Stomach (tissue), 4 donors: ENCODE measurements around the gene SCGB1A1.

Source experiments
- EP300 ChIP-seq: sonication (generic); formaldehyde crosslinking; IDR thresholded peaks from one replicate; pipeline ENCODE4 v1.6.1; 2017; ENCODE audit warnings: antibody characterized with exemption
- POLR2A ChIP-seq, 4 donors: fragments of 450-650 bp; IDR thresholded peaks; one replicate each; pipeline ENCODE4 v1.6.1; 2016; ENCODE audit warnings: antibody characterized with exemption in 4 of 4, control low read depth in 2 of 4, mild to moderate bottlenecking in 1 of 4, moderate library complexity in 1 of 4
- TF ChIP-seq, protein P1 (sequence below), 7 experiments: fragments of 450-650 bp in 4 of 7; fragments of 200-600 bp in 3 of 7; sonication (generic) in 3 of 7; IDR thresholded peaks; one replicate each; pipeline ENCODE4 v1.5.1; 2016 to 2019; ENCODE audit warnings: antibody characterized with exemption in 7 of 7, control low read depth in 2 of 7, mild to moderate bottlenecking in 1 of 7

DNA sequence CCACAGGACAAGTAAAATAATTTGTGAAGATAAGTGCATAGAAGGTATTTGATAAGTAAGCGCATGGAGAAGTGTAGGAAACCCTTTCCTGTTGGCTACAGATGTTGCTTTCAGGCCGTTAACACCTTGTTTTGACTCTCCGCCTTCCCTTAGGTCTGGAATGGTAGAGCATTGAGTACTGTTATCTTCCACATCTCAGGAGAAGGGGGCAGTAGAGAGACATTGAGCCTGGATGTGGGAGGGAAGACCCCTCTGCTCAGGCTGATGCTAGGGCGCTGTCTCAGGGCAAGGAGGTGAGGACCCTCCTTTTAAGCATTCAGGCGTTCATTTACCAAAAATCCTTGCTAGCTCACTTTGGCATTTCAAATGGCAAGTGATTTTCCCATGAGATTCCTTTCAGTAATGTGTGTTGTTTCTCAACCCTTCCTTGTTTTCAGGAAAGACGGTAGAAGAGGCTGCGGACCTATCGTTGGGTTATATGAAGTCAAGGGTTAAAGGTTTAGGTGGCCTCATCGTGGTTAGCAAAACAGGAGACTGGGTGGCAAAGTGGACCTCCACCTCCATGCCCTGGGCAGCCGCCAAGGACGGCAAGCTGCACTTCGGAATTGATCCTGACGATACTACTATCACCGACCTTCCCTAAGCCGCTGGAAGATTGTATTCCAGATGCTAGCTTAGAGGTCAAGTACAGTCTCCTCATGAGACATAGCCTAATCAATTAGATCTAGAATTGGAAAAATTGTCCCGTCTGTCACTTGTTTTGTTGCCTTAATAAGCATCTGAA is 27.0 kb upstream of the SCGB1A1 start:
- no peak for TF ChIP-seq POLR2A (IDR thresholded peaks at IDR 0.05)
- TF ChIP-seq, protein P1, sequence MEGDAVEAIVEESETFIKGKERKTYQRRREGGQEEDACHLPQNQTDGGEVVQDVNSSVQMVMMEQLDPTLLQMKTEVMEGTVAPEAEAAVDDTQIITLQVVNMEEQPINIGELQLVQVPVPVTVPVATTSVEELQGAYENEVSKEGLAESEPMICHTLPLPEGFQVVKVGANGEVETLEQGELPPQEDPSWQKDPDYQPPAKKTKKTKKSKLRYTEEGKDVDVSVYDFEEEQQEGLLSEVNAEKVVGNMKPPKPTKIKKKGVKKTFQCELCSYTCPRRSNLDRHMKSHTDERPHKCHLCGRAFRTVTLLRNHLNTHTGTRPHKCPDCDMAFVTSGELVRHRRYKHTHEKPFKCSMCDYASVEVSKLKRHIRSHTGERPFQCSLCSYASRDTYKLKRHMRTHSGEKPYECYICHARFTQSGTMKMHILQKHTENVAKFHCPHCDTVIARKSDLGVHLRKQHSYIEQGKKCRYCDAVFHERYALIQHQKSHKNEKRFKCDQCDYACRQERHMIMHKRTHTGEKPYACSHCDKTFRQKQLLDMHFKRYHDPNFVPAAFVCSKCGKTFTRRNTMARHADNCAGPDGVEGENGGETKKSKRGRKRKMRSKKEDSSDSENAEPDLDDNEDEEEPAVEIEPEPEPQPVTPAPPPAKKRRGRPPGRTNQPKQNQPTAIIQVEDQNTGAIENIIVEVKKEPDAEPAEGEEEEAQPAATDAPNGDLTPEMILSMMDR (IDR thresholded peaks at IDR 0.05), result no peak
- TF ChIP-seq EP300, result no peak
